ENCODE results near the gene ARG1. TPM values are rescaled to one million over a fixed set of nuclear protein-coding genes. Genes with fewer than 3 reads are reported as not detected.

The ARG1 gene
- total and polyA plus RNA-seq, 10 of the 15 experiments (the other 5 are each of a cell fraction or from before 2014, with no cell fraction given) = 0.33 TPM; not detected in 9

DNA sequence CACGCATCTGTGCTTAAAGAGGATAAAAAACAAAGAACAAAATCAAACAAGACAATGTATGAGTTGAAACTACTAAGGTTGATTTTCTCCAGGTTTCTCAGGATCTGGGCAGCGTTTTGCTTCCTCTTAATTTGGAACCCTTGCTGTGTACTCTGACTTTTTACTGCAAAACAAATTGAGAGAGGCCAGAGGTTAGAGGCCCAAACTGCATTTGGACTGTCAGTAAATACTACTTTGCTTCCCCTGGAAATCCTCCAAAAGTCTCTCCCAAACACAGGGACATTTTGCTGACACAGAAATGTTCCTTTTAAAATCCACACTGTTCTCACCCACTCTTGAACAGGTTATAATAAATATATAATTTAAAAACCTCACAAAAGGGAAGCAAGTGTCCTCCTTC is 1.1 kb downstream of the ARG1 start:
- Histone ChIP-seq H3K9ac (ENCODE audit: control insufficient read depth, insufficient read depth, low read length) (no peak overlapping the region), H3K27me3 (replicated peaks in 1 of 2; ENCODE audit: control insufficient read depth in 2 of 2, insufficient read depth in 2 of 2, low read length in 1 of 2) (no peaks in the 10 kb centered on the region), H3K4me3 (no peak overlapping the region), H3K36me3 (ENCODE audit: control insufficient read depth in 2 of 2, insufficient read depth in 2 of 2, low read length in 1 of 2) (no peaks in the 10 kb centered on the region), H3K9me3 (replicated peaks; ENCODE audit: control insufficient read depth, insufficient read depth, low read length) (no peaks in the 10 kb centered on the region), H3K4me1 (ENCODE audit: control insufficient read depth, insufficient read depth, low read length) (no peaks in the 10 kb centered on the region), H2AFZ (ENCODE audit: control insufficient read depth, low read depth, low read length) (no peak overlapping the region), H3K79me2 (ENCODE audit: control insufficient read depth, insufficient read depth, low read length) (no peaks in the 10 kb centered on the region), H3K4me2 (ENCODE audit: control insufficient read depth, insufficient read depth) (no peak overlapping the region), H3K27ac (ENCODE audit: control insufficient read depth, insufficient read depth) (no peak overlapping the region), H4K20me1 (ENCODE audit: control insufficient read depth, insufficient read depth) (no peaks in the 10 kb centered on the region)
- SMC1A ChIA-PET (ENCODE audit: uncharacterized antibody, unreplicated experiment) = no interaction called here
- intact Hi-C loops (cut with micrococcal nuclease; ENCODE audit: unreplicated experiment) (no loop called here), in situ Hi-C loops (cut with MboI) (no loop called here)
- TF ChIP-seq HDAC2 (IDR thresholded peaks at IDR 0.05) (no peak), SUZ12 (IDR thresholded peaks at IDR 0.05; ENCODE audit: unreplicated experiment) (no peak), ZSCAN29 (IDR thresholded peaks at IDR 0.05) (no peak), TAF1 (IDR thresholded peaks at IDR 0.05; ENCODE audit: borderline replicate concordance, low read depth, low read length) (no peak), LARP7 (IDR thresholded peaks at IDR 0.05) (no peak), SUPT20H (IDR thresholded peaks at IDR 0.05; ENCODE audit: borderline replicate concordance, control insufficient read depth, low read depth, low read length) (no peak), RBBP5 (conservative IDR thresholded peaks at IDR 0.05) (no peak), ZBTB11 (CRISPR knock-in tag; IDR thresholded peaks at IDR 0.05) (no peak), NR2C2 (IDR thresholded peaks at IDR 0.05; ENCODE audit: borderline replicate concordance, control insufficient read depth, insufficient read length, low read depth) (no peak), IRF4 (IDR thresholded peaks at IDR 0.05; ENCODE audit: low read depth, low read length) (no peak), SIX5 (IDR thresholded peaks at IDR 0.05; ENCODE audit: low read depth, low read length, severe bottlenecking) (no peak)
- TF ChIP-seq, protein P1, sequence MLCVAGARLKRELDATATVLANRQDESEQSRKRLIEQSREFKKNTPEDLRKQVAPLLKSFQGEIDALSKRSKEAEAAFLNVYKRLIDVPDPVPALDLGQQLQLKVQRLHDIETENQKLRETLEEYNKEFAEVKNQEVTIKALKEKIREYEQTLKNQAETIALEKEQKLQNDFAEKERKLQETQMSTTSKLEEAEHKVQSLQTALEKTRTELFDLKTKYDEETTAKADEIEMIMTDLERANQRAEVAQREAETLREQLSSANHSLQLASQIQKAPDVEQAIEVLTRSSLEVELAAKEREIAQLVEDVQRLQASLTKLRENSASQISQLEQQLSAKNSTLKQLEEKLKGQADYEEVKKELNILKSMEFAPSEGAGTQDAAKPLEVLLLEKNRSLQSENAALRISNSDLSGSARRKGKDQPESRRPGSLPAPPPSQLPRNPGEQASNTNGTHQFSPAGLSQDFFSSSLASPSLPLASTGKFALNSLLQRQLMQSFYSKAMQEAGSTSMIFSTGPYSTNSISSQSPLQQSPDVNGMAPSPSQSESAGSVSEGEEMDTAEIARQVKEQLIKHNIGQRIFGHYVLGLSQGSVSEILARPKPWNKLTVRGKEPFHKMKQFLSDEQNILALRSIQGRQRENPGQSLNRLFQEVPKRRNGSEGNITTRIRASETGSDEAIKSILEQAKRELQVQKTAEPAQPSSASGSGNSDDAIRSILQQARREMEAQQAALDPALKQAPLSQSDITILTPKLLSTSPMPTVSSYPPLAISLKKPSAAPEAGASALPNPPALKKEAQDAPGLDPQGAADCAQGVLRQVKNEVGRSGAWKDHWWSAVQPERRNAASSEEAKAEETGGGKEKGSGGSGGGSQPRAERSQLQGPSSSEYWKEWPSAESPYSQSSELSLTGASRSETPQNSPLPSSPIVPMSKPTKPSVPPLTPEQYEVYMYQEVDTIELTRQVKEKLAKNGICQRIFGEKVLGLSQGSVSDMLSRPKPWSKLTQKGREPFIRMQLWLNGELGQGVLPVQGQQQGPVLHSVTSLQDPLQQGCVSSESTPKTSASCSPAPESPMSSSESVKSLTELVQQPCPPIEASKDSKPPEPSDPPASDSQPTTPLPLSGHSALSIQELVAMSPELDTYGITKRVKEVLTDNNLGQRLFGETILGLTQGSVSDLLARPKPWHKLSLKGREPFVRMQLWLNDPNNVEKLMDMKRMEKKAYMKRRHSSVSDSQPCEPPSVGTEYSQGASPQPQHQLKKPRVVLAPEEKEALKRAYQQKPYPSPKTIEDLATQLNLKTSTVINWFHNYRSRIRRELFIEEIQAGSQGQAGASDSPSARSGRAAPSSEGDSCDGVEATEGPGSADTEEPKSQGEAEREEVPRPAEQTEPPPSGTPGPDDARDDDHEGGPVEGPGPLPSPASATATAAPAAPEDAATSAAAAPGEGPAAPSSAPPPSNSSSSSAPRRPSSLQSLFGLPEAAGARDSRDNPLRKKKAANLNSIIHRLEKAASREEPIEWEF (IDR thresholded peaks at IDR 0.05; ENCODE audit: insufficient replicate concordance, low read depth, low read length) = no peak
- TF ChIP-seq, protein P2, sequence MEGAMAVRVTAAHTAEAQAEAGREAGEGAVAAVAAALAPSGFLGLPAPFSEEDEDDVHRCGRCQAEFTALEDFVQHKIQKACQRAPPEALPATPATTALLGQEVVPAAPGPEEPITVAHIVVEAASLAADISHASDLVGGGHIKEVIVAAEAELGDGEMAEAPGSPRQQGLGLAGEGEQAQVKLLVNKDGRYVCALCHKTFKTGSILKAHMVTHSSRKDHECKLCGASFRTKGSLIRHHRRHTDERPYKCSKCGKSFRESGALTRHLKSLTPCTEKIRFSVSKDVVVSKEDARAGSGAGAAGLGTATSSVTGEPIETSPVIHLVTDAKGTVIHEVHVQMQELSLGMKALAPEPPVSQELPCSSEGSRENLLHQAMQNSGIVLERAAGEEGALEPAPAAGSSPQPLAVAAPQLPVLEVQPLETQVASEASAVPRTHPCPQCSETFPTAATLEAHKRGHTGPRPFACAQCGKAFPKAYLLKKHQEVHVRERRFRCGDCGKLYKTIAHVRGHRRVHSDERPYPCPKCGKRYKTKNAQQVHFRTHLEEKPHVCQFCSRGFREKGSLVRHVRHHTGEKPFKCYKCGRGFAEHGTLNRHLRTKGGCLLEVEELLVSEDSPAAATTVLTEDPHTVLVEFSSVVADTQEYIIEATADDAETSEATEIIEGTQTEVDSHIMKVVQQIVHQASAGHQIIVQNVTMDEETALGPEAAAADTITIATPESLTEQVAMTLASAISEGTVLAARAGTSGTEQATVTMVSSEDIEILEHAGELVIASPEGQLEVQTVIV (IDR thresholded peaks at IDR 0.05; ENCODE audit: borderline replicate concordance, partially characterized antibody) = no peak
- ATAC-seq (no peak), DNase-seq (ENCODE audit: low read depth, low spot score) (no peak), FAIRE-seq (no peak)
- WGBS (ENCODE audit: insufficient coverage, insufficient replicate concordance, low lambda C conversion rate, missing lambda C conversion rate) = 97% methylated on average over 2 of the region's 2 CpGs
- POLR2A ChIA-PET = no interaction called here
- CTCF ChIA-PET = no interaction called here
- RAD21 ChIA-PET (ENCODE audit: unreplicated experiment) = no interaction called here
- BruUV-seq (replicated peaks) = no TSS peak

Data from GM12878 (cell line).